T-helper 17 cell (primary cell): Measurements from ENCODE around the gene EXOC6B. TPM values are rescaled to one million over a fixed set of nuclear protein-coding genes. Genes with fewer than 3 reads are reported as not detected.

Source experiments
- ATAC-seq: fragments of 150-1000 bp; cut with Tn5 transposase; 2 replicates; pipeline ENCODE4 v1.10.0; 2021; ENCODE audit warnings: mild to moderate bottlenecking, moderate library complexity
- DNase-seq, 3 donors: peaks; one replicate each; pipeline versions ENCODE4 v3.0.0 to v3.0.0-alpha.2; 2020 to 2021
- H3K9me3 ChIP-seq: one replicate; pipeline ENCODE4 v1.7.0; 2013; ENCODE audit warnings: low read length, mild to moderate bottlenecking; ENCODE audit not compliant: control insufficient read depth, poor library complexity, severe bottlenecking
- H3K27ac Mint-ChIP-seq: one replicate; pipeline ENCODE4 v1.8.0; 2022; ENCODE audit warnings: mild to moderate bottlenecking, moderate library complexity, mixed read lengths
- H3K27me3 Mint-ChIP-seq: one replicate; pipeline ENCODE4 v1.8.0; 2022; ENCODE audit warnings: mixed read lengths
- H3K36me3 Mint-ChIP-seq: one replicate; pipeline ENCODE4 v1.8.0; 2022; ENCODE audit warnings: low read depth, mixed read lengths
- H3K4me1 Mint-ChIP-seq: one replicate; pipeline ENCODE4 v1.8.0; 2022; ENCODE audit warnings: mild to moderate bottlenecking, mixed read lengths
- H3K4me3 Mint-ChIP-seq: one replicate; pipeline ENCODE4 v1.8.0; 2022; ENCODE audit warnings: mild to moderate bottlenecking, moderate library complexity, mixed read lengths
- total RNA-seq, 4 donors: library from RNA in 2 of 4; stranded (reverse) in 2 of 4; gene quantifications; one replicate each; pipeline ENCODE4 v1.2.3 and lab custom pipeline; 2022 to 2026

EXOC6B gene
- total RNA-seq, 2 donors from 2014 or later: 14.6 to 17.3 TPM

DNA sequence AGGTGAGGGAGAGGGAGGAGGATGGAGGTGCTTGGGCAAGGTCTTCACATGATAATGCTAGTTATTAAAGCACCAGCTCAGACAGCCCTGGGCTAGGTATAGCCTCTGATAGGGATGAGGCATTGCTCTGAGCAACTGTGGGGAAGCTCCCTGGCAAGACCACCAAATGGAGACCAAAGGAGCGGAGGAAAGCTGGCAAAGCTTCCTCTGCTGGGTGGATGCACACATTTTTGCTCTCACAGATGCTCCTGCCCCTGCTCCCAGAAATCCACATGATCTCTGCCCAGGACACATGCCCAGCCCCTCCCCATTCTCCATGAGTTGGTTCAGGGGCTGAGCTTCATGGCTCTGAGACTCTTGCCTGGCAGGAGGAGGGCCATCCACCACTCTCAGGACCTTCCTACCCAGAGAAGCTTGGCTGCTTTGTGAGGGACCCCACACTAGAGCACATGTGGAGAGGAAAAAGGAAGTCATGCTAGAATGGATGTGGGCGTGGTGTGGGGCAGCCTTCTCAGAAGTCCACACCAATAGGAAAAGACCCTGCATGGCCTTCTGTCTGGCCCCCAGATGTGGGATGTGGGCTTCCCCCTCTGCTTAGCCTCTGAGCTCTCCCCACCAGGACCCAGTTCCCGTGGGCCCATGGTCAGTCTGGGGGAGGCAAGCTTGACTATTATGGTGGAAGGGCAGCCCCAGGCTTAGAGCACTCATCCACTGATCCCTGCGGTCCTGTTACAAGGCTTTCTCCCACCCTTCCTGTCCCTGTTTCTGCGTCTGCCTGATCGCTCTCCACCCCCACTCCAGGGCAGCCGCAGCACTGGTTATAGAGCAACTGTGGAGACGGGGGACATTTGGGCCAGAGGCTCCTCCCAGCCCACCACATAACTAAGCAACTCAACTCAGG, 667.7 kb downstream of the EXOC6B start:
- no peak overlapping the region for H3K27ac Mint-ChIP-seq
- H3K4me3 Mint-ChIP-seq: no peak overlapping the region
- H3K27me3 Mint-ChIP-seq: peaks cover 83% of the 10 kb centered on the region
- H3K36me3 Mint-ChIP-seq: peaks cover 5% of the 10 kb centered on the region
- DNase-seq (no peak), ATAC-seq (no peak)
- no peaks in the 10 kb centered on the region for H3K9me3 ChIP-seq
- no peaks in the 10 kb centered on the region for H3K4me1 Mint-ChIP-seq

DNA sequence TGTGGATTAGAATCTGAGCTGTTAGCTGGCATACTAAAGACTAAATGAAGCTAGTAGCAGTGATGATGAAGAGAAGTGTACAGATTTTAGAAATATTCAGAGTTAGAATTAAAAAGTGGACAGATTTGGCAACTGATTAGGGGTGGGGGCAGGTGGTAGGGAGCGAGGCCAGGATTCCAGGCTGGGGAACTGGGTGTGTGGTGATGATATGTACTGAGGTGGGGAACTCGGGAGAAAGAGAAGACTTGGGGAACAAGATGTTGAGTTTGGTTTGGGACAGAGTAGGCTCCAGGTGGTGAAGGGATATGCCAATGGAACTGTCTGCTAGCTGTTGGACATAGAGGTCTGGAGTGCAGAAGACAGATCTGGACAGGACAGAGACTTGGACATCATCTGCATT, 669.0 kb downstream of the EXOC6B start:
- Mint-ChIP-seq H3K27me3 (peaks cover 87% of the 10 kb centered on the region), H3K36me3 (peaks cover 5% of the 10 kb centered on the region), H3K4me3 (no peak overlapping the region), H3K4me1 (no peaks in the 10 kb centered on the region), H3K27ac (no peak overlapping the region)
- ATAC-seq (no peak), DNase-seq (no peak)
- no peaks in the 10 kb centered on the region for H3K9me3 ChIP-seq

DNA sequence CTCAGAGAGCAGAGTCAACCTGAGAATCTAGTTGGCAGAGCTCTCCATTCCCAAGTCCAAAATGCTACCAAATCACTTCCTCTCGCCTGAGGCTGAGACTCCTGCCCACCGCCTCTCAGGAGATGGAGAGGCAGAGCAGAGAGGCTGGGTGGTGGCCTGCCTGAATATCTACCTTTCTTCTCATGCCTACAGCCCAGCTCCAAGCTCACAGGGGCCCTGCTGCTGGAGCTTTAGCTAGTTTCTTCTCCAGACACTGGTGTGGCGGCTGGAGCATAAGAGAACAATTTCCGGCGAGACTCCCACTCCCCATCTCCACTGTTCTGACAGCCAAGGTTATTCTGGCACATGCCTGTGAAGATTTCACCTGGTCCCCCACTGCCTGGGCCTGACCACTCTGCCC, 670.1 kb downstream of the EXOC6B start:
- peaks cover 5% of the 10 kb centered on the region for H3K36me3 Mint-ChIP-seq
- no peak overlapping the region for H3K27ac Mint-ChIP-seq
- no peak for ATAC-seq

DNA sequence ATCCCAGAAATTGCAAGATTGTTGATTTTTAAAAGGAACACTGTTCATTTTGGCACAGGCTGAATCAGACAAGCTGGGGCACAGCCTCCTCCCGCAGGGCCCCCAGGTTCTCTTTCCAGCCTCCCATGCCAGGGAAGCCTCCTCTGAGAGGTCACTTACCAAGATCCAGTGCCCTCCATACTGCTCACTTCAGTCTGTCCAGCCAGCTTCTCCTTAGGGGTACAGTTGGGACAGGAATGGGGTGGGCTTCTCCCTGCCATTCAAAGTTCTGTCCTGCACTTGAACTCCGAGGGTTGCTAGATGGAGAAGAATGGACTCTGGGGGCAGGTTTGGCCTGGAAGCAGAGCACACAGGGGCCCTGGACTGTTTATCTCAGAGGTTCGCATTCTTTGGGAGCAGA, 670.7 kb downstream of the EXOC6B start:
- peaks cover 7% of the 10 kb centered on the region for H3K36me3 Mint-ChIP-seq
- no peaks in the 10 kb centered on the region for H3K9me3 ChIP-seq
- DNase-seq (no peak), ATAC-seq (no peak)
- H3K4me3 Mint-ChIP-seq: no peak overlapping the region
- peaks cover 86% of the 10 kb centered on the region for H3K27me3 Mint-ChIP-seq
- H3K4me1 Mint-ChIP-seq: peaks cover 2% of the 10 kb centered on the region
- no peak overlapping the region for H3K27ac Mint-ChIP-seq

More for the DNA sequence above, 670.1 kb downstream of the EXOC6B start:
- no peak for DNase-seq
- Mint-ChIP-seq H3K4me3 (no peak overlapping the region), H3K27me3 (peaks cover 86% of the 10 kb centered on the region), H3K4me1 (no peaks in the 10 kb centered on the region)
- H3K9me3 ChIP-seq: no peaks in the 10 kb centered on the region

DNA sequence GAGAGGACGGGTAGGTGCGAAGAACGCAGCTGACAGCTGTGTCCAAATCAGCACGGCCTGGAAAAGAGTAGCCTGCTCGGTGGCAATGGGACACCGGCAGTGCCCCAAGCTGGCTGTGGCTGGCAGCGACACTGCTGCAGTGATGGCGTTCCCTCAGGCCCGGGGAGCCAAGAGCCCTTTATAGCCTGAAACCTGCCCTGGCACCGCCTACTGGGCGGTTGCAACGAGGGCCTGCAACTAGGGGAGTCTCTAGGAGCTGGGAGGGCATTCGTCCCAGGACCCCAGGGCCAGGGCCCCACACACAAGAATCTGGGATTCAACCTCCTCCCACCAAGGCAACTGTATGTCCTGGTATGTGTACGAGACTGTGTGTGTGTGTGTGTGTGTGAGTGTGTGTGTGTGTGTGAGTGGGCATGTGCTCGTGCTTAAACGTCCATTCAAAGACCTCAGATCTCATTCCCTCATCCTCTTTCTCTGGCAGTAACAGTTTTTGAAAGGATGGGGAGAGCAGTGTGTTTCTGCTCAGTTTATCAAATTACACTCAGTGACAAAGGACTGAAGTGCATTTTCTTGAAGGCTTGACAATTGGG, 671.4 kb downstream of the EXOC6B start:
- Mint-ChIP-seq H3K4me1 (peaks cover 9% of the 10 kb centered on the region), H3K27me3 (peaks cover 86% of the 10 kb centered on the region), H3K36me3 (peaks cover 9% of the 10 kb centered on the region), H3K4me3 (no peak overlapping the region), H3K27ac (no peak overlapping the region)
- H3K9me3 ChIP-seq: no peaks in the 10 kb centered on the region
- ATAC-seq (no peak), DNase-seq (no peak)

DNA sequence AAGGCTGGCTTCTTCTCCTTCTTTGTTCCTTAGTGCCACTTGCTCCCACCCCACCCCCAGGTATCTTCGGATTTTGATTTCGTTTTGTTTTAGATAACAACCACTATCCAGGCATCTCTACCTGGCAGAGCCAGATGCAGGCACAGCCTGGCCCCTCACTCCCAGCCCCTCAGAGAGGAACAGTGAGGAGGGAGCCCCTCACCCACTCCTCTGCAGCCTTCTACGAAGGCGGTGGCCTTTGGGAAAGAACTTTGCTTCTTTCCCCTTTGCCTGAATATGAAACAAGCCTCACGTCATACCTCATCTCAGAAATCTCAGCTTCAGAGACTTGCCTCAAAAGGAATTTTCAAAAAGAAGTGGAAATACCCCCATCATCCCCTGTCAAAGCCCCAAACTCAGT, 671.9 kb downstream of the EXOC6B start:
- Mint-ChIP-seq H3K36me3 (peaks cover 9% of the 10 kb centered on the region), H3K4me3 (no peak overlapping the region)

DNA sequence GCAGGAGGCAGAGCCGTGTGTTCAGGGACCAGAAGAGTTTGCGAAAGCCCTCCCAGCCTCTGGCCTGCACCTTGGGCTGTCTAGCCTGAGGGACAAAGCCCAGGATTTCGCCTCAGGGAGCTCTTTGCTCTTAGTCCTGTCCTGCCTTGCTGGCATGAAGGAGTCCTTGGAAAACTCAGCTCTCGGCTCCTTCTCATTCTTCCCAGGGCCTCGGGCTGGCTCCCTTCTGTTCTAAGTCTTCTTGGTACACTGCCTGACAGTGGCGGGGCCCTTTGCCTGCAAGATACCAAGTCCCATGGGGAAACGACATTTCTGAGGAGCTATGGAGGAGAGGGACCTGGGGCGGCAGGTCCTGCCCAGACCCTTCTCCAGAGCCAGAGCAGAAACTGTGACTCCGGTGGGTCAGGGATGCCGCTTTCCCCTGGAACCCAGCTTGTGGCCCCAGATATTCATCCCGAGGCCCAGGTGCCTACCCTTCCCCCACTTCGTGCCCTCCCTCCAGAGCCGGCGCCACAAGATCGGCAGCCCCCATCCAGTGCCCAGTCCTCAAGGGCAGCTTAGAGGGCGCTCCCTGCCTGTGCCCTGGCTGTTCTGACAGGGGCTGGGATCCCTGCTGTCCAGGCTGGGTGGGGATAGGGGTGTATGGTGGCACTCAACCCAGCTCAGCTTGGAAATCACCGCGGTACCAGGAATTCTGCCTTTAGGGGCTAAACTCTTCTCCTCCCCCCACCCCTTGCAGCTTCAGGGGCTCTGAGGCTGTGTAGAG, 672.6 kb downstream of the EXOC6B start:
- no peak for ATAC-seq
- Mint-ChIP-seq H3K27me3 (peaks cover 91% of the 10 kb centered on the region), H3K4me3 (no peak overlapping the region)

More for the DNA sequence above, 671.9 kb downstream of the EXOC6B start:
- H3K9me3 ChIP-seq: no peaks in the 10 kb centered on the region
- peaks cover 15% of the 10 kb centered on the region for H3K4me1 Mint-ChIP-seq
- H3K27me3 Mint-ChIP-seq: peaks cover 90% of the 10 kb centered on the region
- H3K27ac Mint-ChIP-seq: no peak overlapping the region
- DNase-seq (no peak), ATAC-seq (no peak)

DNA sequence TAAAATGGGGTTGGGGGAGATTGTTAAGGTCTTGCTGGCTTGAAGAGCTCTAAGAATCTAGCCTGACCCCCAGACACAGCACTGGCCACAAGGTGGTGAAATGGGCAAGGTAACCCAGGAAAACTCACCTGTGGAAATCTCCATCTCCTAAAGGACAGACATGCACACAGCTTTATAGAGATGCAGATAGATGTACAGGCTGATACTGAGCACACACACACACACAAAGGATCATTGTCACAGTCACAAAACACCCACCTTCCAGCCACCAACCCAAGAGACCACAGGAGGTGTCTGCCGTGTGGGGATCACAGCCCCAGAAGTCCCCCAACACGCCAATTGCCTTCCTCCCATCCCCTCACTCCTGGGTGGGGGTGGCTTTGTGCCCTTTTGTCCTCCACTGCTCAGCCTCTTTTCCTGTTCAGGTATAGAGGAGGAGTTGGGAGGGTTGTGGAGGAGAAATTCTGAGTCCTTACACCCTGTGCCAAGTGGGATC, 674.9 kb downstream of the EXOC6B start:
- ATAC-seq (no peak), DNase-seq (no peak)
- H3K4me3 Mint-ChIP-seq: no peak overlapping the region
- peaks cover 10% of the 10 kb centered on the region for H3K36me3 Mint-ChIP-seq
- no peaks in the 10 kb centered on the region for H3K9me3 ChIP-seq
- H3K27ac Mint-ChIP-seq: no peak overlapping the region
- peaks cover 26% of the 10 kb centered on the region for H3K4me1 Mint-ChIP-seq
- H3K27me3 Mint-ChIP-seq: peaks cover 87% of the 10 kb centered on the region

More for the DNA sequence above, 672.6 kb downstream of the EXOC6B start:
- no peak for DNase-seq
- Mint-ChIP-seq H3K4me1 (peaks cover 18% of the 10 kb centered on the region), H3K36me3 (peaks cover 11% of the 10 kb centered on the region), H3K27ac (no peak overlapping the region)
- H3K9me3 ChIP-seq: no peaks in the 10 kb centered on the region

DNA sequence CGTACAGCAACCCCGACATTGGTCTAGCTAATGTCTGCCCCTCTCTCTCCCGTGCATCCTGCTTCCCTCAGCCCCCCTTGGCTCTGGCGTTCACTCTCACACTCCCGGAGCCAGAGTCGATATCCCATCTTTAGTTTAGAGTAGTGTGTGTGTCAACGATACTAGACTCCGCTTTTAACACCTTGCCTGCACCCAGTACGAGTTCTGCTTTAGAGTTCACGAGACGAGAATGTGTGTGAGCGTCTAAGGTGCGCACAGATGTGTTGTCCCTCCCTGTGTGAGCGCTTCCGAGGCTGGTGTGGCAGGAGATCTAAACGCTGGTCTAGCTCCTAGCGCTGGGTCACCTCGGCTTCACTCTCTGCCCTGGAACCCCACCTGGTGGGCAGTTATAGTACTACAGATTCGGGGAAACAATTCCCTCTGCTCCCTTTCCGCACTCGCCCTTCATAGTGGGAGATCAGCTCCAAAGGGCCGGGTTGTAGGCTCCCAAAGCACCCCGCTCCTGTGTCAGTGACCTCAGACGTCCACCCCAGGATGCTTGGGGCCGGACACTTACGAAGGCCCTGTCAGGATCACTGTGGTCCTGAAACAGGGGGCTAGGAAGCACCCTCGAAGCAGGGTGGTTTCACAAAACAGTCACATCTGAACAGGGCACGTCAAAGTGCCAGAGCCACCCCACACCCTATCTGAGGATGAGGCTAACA, 675.5 kb downstream of the EXOC6B start:
- Mint-ChIP-seq H3K27ac (peak overlapping the region; percentile 62), H3K4me1 (peaks cover 31% of the 10 kb centered on the region), H3K36me3 (peaks cover 10% of the 10 kb centered on the region), H3K27me3 (peaks cover 87% of the 10 kb centered on the region), H3K4me3 (peak overlapping the region; percentile 96)
- ATAC-seq (peak; percentile 76), DNase-seq (peak in 1 of 3 donors; percentile 49)
- H3K9me3 ChIP-seq: no peaks in the 10 kb centered on the region

DNA sequence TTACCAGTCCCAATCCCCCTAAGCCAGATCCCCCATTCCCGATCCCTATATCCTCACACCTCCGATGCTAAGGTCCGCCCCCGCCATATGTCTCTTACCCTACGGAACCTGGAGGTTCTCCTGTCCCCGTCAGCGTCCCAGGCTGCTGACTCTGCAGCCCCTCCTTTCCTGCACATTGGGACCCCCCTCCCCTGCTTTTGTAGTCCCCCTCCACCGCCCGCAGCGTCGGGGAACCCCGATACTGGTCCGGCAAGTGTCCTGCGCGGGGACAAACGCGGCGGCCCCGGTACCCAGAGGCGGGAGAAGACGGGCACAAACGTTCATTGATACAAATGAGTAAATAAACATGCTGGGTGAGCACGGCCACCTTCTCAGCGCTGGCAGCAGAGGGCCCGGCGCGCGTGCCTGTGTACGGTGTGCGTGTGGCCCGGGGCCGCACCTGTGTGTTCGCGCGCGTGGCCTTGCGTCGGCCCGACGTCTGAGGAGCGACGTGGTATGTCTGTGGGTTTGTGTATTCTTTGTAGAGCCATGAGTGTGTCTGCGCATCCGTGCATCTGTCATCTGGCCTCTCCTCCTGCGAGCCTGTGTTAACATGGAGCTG, 676.2 kb downstream of the EXOC6B start:
- peaks cover 10% of the 10 kb centered on the region for H3K36me3 Mint-ChIP-seq
- no peaks in the 10 kb centered on the region for H3K9me3 ChIP-seq
- H3K27me3 Mint-ChIP-seq: peaks cover 84% of the 10 kb centered on the region
- DNase-seq (no peak), ATAC-seq (peak; percentile 59)
- peaks cover 31% of the 10 kb centered on the region for H3K4me1 Mint-ChIP-seq
- peak overlapping the region; percentile 96 for H3K4me3 Mint-ChIP-seq
- peak overlapping the region; percentile 62 for H3K27ac Mint-ChIP-seq

DNA sequence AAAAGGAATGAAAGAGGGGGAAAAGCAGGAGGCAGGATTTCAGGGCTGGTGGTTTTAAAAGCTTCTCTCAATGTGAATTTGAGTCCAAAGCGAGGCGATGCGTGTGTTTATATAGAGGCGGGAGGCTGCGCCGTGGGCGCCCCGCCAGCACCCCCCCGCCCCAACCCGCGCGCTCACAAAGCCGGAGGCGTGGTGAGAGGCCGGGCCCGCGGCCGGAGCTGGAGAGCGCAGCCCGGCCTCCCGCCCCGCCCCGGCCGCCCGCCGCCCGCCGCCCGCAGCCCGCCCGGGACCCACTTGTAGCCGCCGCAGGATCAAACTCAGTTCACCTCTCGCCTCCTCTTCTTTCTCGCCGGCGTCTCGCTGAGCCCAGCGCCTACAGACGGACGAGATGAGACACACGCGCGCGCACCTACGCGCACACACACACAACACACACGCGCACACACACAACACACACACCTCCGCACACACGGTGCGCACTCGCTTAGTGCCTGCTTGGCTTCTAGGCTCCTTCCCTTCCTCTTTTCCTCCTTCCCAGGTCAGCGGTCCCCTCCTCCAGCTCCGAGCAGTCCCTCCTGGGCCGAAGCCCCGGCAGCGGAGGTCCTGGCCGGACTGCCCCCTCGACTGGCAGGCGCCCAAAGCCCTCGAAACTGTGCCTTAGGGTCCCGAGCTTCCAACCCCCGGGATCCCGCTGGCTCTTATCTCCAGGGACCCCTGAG, 676.8 kb downstream of the EXOC6B start:
- ATAC-seq (no peak), DNase-seq (no peak)
- H3K9me3 ChIP-seq: no peaks in the 10 kb centered on the region
- Mint-ChIP-seq H3K4me3 (peak overlapping the region; percentile 96), H3K36me3 (peaks cover 10% of the 10 kb centered on the region), H3K27me3 (peaks cover 82% of the 10 kb centered on the region), H3K4me1 (peaks cover 32% of the 10 kb centered on the region), H3K27ac (peak overlapping the region; percentile 53)
